ENCODE results near the gene SNX19.

Gene SNX19

DNA sequence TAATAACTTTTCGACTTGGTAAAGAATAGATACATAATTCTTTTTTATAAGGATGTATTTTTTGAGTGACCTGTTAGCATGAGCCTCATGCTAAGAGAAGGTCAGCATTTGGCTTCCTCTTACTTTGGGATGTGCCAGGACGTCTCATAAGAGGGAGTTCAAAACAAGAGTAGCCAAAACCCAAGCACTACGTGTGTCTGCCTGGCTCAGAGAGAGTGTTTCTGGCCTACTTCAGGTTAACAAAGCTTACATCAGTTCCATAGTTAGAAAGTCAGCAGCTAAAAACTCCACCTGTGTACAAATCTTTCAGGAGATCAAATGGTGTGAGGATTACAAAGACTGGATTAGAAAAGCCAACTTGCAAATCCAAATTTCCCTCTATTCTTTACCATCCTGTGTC, 13.9 kb downstream of the SNX19 start:
- no peak for TF ChIP-seq CTCF (IDR thresholded peaks at IDR 0.05)
- Mint-ChIP-seq H3K27me3 (ENCODE audit: low read depth, poor library complexity) (no peaks in the 10 kb centered on the region), H3K36me3 (ENCODE audit: low read depth) (peaks cover 48% of the 10 kb centered on the region), H3K27ac (no peak overlapping the region), H3K9me3 (no peaks in the 10 kb centered on the region), H3K4me1 (peaks cover 9% of the 10 kb centered on the region), H3K4me3 (no peak overlapping the region)
- DNase-seq, result no peak

- Mint-ChIP-seq H3K4me1 (peaks cover 12% of the 10 kb centered on the region), H3K9me3 (no peaks in the 10 kb centered on the region), H3K4me3 (no peak overlapping the region), H3K27ac (no peak overlapping the region), H3K36me3 (ENCODE audit: low read depth) (peaks cover 39% of the 10 kb centered on the region), H3K27me3 (ENCODE audit: low read depth, poor library complexity) (no peaks in the 10 kb centered on the region)
- TF ChIP-seq CTCF (IDR thresholded peaks at IDR 0.05), result no peak
- no peak for DNase-seq
These were observed 17.2 kb downstream of the SNX19 start for GRCh38 chr11:130899106-130899505.

DNA sequence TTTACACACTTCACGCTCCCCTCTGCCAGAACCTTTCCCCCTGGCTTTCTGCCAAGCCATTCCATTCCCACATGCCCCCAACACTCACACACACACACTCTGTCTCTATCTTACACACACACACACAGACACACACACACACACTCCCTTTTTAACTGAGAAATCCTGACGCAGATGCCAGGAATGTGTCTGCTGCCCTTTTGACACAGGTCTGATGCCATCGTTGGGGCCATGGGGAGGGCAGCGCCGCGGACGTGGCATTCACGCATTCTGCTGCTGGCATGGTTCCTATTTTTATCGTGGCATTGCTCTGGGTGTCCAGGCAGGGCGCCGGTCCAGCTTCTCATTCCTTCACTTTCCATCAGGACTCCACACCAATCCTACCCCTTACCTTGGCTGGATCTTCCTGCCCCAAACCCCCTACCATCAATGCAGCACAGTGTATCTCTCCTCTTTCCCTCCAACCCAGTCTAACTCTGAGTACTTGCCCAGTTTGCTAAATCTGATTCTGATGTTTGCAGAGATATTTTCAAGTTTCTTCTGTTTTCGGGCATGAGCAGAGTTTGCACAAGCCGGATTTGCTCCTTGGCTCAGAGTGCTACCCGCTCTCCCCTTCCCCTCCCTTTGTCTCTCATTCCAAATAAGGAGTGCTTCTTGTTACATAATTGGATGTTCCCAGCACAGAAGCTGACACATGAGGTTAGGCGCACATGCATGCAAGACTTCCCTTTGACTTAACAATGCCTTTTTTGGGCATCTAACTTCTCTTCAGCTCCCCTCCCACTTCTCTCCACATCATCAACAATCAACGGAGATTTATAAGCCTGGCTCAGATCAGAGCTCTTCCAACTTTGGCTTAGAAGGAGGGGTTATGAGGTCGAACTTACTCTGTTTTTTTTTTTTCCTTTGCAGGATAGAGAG, 18.8 kb downstream of the SNX19 start:
- no peaks in the 10 kb centered on the region for H3K27me3 Mint-ChIP-seq (ENCODE audit: low read depth, poor library complexity)
- no peaks in the 10 kb centered on the region for H3K9me3 Mint-ChIP-seq
- no peak for DNase-seq
- peak overlapping the region; percentile 25 for H3K27ac Mint-ChIP-seq
- peaks cover 23% of the 10 kb centered on the region for H3K4me1 Mint-ChIP-seq
- TF ChIP-seq CTCF (IDR thresholded peaks at IDR 0.05), result no peak
- H3K36me3 Mint-ChIP-seq (ENCODE audit: low read depth), result peaks cover 42% of the 10 kb centered on the region
- H3K4me3 Mint-ChIP-seq, result no peak overlapping the region

DNA sequence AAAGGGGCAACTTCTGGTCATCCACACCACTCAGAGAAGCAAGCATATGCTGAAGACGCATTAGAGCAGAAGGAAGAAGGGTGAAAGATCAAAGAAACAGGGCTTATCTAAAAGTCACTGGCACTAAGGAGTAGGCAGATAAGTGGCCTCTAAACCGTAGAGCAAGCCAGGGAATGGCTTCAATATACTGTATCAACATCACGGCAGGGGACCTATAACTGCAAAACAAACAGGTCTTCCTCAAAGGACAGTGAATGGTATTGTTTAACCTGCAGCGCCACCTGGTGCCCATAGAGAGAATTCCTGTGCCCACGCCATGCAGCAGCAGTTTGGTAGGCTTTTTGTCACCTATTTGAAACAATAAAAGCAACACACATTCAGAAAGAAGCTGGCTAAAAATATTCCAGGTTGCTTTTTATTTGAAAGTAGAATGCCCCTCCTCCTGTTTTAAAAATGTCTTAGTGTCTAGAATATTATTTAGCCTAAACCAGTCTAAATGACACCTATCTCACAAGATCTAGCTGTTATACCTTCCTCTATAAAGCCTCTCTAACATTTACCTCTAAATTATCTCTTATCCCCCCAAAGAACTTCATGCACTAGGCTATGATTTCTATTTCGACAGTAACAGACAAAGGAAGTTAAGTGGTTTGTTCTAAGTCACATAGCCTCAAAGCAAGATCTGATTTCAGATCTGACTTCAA, 21.8 kb downstream of the SNX19 start:
- DNase-seq, result peak; percentile 80
- TF ChIP-seq CTCF (IDR thresholded peaks at IDR 0.05), result peak; percentile 91
- H3K27me3 Mint-ChIP-seq (ENCODE audit: low read depth, poor library complexity), result no peaks in the 10 kb centered on the region
- peaks cover 31% of the 10 kb centered on the region for H3K36me3 Mint-ChIP-seq (ENCODE audit: low read depth)
- peaks cover 25% of the 10 kb centered on the region for H3K4me1 Mint-ChIP-seq
- H3K27ac Mint-ChIP-seq, result no peak overlapping the region
- H3K9me3 Mint-ChIP-seq, result no peaks in the 10 kb centered on the region
- H3K4me3 Mint-ChIP-seq, result no peak overlapping the region

GRCh38 chr11:130892861-130893260, 23.4 kb downstream of the SNX19 start:
- Mint-ChIP-seq H3K4me1 (peaks cover 21% of the 10 kb centered on the region), H3K27me3 (ENCODE audit: low read depth, poor library complexity) (no peaks in the 10 kb centered on the region), H3K36me3 (ENCODE audit: low read depth) (peaks cover 30% of the 10 kb centered on the region), H3K9me3 (no peaks in the 10 kb centered on the region), H3K4me3 (no peak overlapping the region), H3K27ac (no peak overlapping the region)
- DNase-seq, result no peak
- no peak for TF ChIP-seq CTCF (IDR thresholded peaks at IDR 0.05)

Data from nephron progenitor cell (in vitro differentiated cells).